IMR-90 (cell line): ENCODE results near the gene NUCB2. TPM values are rescaled to one million over a fixed set of nuclear protein-coding genes. Genes with fewer than 3 reads are reported as not detected.

Source experiments
- ATAC-seq: fragments of 200-7000 bp; cut with Tn5 transposase; 2 replicates; pipeline ENCODE4 v1.9.1; 2020; ENCODE audit warnings: low read depth, mild to moderate bottlenecking, moderate library complexity
- BruUV-seq: library from RNA; stranded (reverse); fragments of 400-500 nt; replicated peaks from 2 replicates; lab custom pipeline; 2021; lab: Mats Ljungman, UMichigan
- CTCF ChIA-PET: fragments of 300-600 bp; formaldehyde crosslinking; extraction: SDS; loops from one replicate; lab custom pipeline; 2021; ENCODE audit warnings: antibody characterized with exemption; lab: Yijun Ruan, JAX
- POLR2A ChIA-PET: fragments of 300-600 bp; sonication (Branson Sonifier 250); formaldehyde crosslinking; loops from one replicate; lab custom pipeline; 2022; ENCODE audit warnings: antibody characterized with exemption; ENCODE audit not compliant: unreplicated experiment; lab: Charles Lee
- DNase-seq: peaks from one replicate; pipeline ENCODE4 v3.0.0; 2013
- H2AFZ ChIP-seq: replicated peaks from 2 replicates; pipeline ENCODE3; 2013; ENCODE audit warnings: low read length, mild to moderate bottlenecking; ENCODE audit not compliant: poor library complexity
- H2AK5ac ChIP-seq: 2 replicates; pipeline ENCODE4 v1.6.1; 2013; ENCODE audit warnings: low read depth, low read length, inconsistent platforms
- H2AK9ac ChIP-seq: replicated peaks from 2 replicates; pipeline ENCODE3; 2013; ENCODE audit warnings: mild to moderate bottlenecking, low read depth, low read length, moderate library complexity; ENCODE audit not compliant: poor library complexity
- H2BK120ac ChIP-seq: 2 replicates; pipeline ENCODE4 v1.6.1; 2013; ENCODE audit warnings: low read depth, low read length, inconsistent platforms
- H2BK15ac ChIP-seq: 3 replicates; pipeline ENCODE4 v1.6.1; 2013; ENCODE audit warnings: low read depth, low read length, inconsistent platforms
- H2BK20ac ChIP-seq: 2 replicates; pipeline ENCODE4 v1.6.1; 2013; ENCODE audit warnings: low read depth, mild to moderate bottlenecking, inconsistent platforms, low read length, moderate library complexity
- H2BK5ac ChIP-seq: 2 replicates; pipeline ENCODE4 v1.6.1; 2013; ENCODE audit warnings: mild to moderate bottlenecking, low read depth, low read length, inconsistent platforms; ENCODE audit not compliant: poor library complexity, severe bottlenecking
- H3K14ac ChIP-seq: replicated peaks from 2 replicates; pipeline ENCODE4 v1.6.1; 2013; ENCODE audit warnings: low read depth, low read length, inconsistent platforms
- H3K18ac ChIP-seq: 2 replicates; pipeline ENCODE4 v1.6.1; 2013; ENCODE audit warnings: low read depth, low read length, control low read depth
- H3K23ac ChIP-seq: 2 replicates; pipeline ENCODE4 v1.6.1; 2013; ENCODE audit warnings: low read depth, low read length, inconsistent platforms
- H3K27ac ChIP-seq: 2 replicates; pipeline ENCODE4 v1.5.1; 2013; ENCODE audit warnings: mild to moderate bottlenecking, control low read depth, low read length; ENCODE audit not compliant: insufficient read depth
- H3K27me3 ChIP-seq: 2 replicates; pipeline ENCODE4 v1.6.1; 2013; ENCODE audit warnings: low read length; ENCODE audit not compliant: control insufficient read depth, insufficient read depth
- H3K36me3 ChIP-seq: 2 replicates; pipeline ENCODE4 v1.6.1; 2013; ENCODE audit warnings: low read length, mixed read lengths; ENCODE audit not compliant: control insufficient read depth, insufficient read depth
- H3K4ac ChIP-seq: 2 replicates; pipeline ENCODE4 v1.6.1; 2013; ENCODE audit warnings: low read depth, low read length, inconsistent platforms
- H3K4me1 ChIP-seq: 2 replicates; pipeline ENCODE4 v1.6.1; 2013; ENCODE audit warnings: low read length, mixed read lengths; ENCODE audit not compliant: control insufficient read depth, insufficient read depth
- H3K4me2 ChIP-seq: 2 replicates; pipeline ENCODE4 v1.6.1; 2013; ENCODE audit warnings: low read depth, mild to moderate bottlenecking, control low read depth, low read length, moderate library complexity
- H3K4me3 ChIP-seq: 2 replicates; pipeline ENCODE4 v1.5.1; 2013; ENCODE audit warnings: low read depth, mild to moderate bottlenecking, control low read depth, low read length, moderate library complexity; ENCODE audit not compliant: insufficient read depth
- H3K56ac ChIP-seq: 2 replicates; pipeline ENCODE4 v1.6.1; 2013; ENCODE audit warnings: low read length, inconsistent platforms; ENCODE audit not compliant: insufficient read depth; ENCODE audit errors: extremely low read depth
- H3K79me1 ChIP-seq, 2 experiments: 2 replicates each; pipeline ENCODE4 v1.6.1; 2013; ENCODE audit warnings: low read length in 2 of 2, inconsistent platforms in 1 of 2, low read depth in 1 of 2
- H3K9ac ChIP-seq: 2 replicates; pipeline ENCODE4 v1.6.1; 2013; ENCODE audit warnings: low read depth, low read length, control low read depth
- H3K9me1 ChIP-seq: 2 replicates; pipeline ENCODE4 v1.6.1; 2013; ENCODE audit warnings: low read length, inconsistent platforms; ENCODE audit not compliant: insufficient read depth
- H3K9me3 ChIP-seq: 2 replicates; pipeline ENCODE4 v1.6.1; 2013; ENCODE audit warnings: low read length; ENCODE audit not compliant: control insufficient read depth, insufficient read depth
- H4K20me1 ChIP-seq: 2 replicates; pipeline ENCODE4 v1.6.1; 2013; ENCODE audit warnings: low read length, inconsistent platforms; ENCODE audit not compliant: insufficient read depth
- H4K5ac ChIP-seq: 2 replicates; pipeline ENCODE4 v1.6.1; 2013; ENCODE audit warnings: mild to moderate bottlenecking, low read depth, low read length, control low read depth
- H4K8ac ChIP-seq, 2 experiments: 2 replicates each; pipeline ENCODE4 v1.6.1; 2013; ENCODE audit warnings: low read depth in 2 of 2, low read length in 2 of 2, control low read depth in 1 of 2, inconsistent platforms in 1 of 2
- H4K91ac ChIP-seq: 2 replicates; pipeline ENCODE4 v1.6.1; 2013; ENCODE audit warnings: low read depth, low read length, inconsistent platforms; ENCODE audit not compliant: insufficient read depth
- BHLHE40 ChIP-seq: fragments of 150-350 bp; IDR thresholded peaks from 2 replicates; pipeline ENCODE4 v1.6.1; 2016; ENCODE audit warnings: mild to moderate bottlenecking, low read depth, low read length
- CEBPB ChIP-seq: IDR thresholded peaks from 2 replicates; pipeline ENCODE4 v1.6.1; 2012; ENCODE audit warnings: low read depth, low read length, improper control_type of control experiment
- FOS ChIP-seq: fragments of 150-350 bp; IDR thresholded peaks from 2 replicates; pipeline ENCODE4 v1.6.1; 2016; ENCODE audit warnings: low read depth, low read length
- MAFK ChIP-seq: IDR thresholded peaks from 2 replicates; pipeline ENCODE4 v1.6.1; 2012; ENCODE audit warnings: low read depth, low read length, improper control_type of control experiment
- WGBS, 2 experiments: methylation state at CpG; one replicate each; pipeline versions ENCODE4 v1.1.5 to v1.1.7; 2013; ENCODE audit warnings: missing lambda C conversion rate in 2 of 2; ENCODE audit not compliant: insufficient read length in 1 of 2; ENCODE audit errors: extremely low coverage in 2 of 2; 5-methylcytosine and 5-hydroxymethylcytosine counted together
- dilution Hi-C: fragments of 300-500 bp; cut with HindIII; formaldehyde crosslinking; loops from one replicate; pipeline ENCODE4 v1.14.3; 2018; ENCODE audit warnings: low sequenced_read_pairs; ENCODE audit not compliant: unreplicated experiment
- in situ Hi-C: fragments of 300-500 bp; cut with MboI; formaldehyde crosslinking; loops from 3 replicates; pipeline ENCODE4 v1.14.3; 2019; ENCODE audit warnings: low sequenced_read_pairs, inconsistent platforms, mixed read lengths
- intact Hi-C: fragments of 100-400 bp; cut with micrococcal nuclease; formaldehyde crosslinking; loops from 2 replicates; pipeline ENCODE4 v1.10.0; 2022
- polyA plus RNA-seq, 3 experiments: library from polyadenylated mRNA; depleted of rRNA; stranded (reverse); fragments of >200 nt; gene quantifications; 2 replicates each; pipeline ENCODE4 v1.2.3, GENCODE V29; 2012; ENCODE audit warnings: low replicate concordance in 1 of 3
- total RNA-seq: library from RNA; depleted of rRNA; stranded (reverse); fragments of >200 nt; gene quantifications from 2 replicates; pipeline ENCODE4 v1.2.3, GENCODE V29; 2012

Gene NUCB2
- total and polyA plus RNA-seq, 2 of the 4 experiments (the other 2 are of a cell fraction) = 52.7 to 55.4 TPM

DNA sequence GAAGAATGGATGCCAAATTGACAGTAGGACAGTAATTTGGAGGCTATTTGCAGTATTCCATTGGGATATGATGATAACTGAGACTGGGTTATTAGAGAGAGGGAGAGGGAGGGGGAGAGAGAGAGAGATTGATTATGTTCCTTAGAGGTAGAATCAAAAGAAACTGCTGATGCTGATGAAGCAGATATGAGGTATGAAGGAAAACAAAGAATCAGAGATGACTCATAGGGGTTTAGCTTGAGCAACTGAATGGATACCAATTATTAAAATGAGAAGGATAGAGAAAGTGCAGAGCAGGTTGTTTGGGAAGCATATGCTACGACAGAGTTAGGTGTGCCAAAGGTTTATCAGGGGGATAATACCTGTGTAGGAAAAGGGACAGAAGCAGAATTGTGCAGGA lies 12.8 kb upstream of the NUCB2 start:
- H3K4me2 ChIP-seq = peak overlapping the region; percentile 73; the same call in 1 of the 2 replicates
- H4K5ac ChIP-seq = no peak overlapping the region
- no peaks in the 10 kb centered on the region for H3K27me3 ChIP-seq
- no peak overlapping the region for H2AK9ac ChIP-seq
- H4K8ac ChIP-seq = no peak overlapping the region
- H3K4ac ChIP-seq = no peak overlapping the region
- dilution Hi-C loops (no loop called here), in situ Hi-C loops (no loop called here), intact Hi-C loops (no loop called here)
- no peak overlapping the region for H3K27ac ChIP-seq
- TF ChIP-seq FOS = peak; percentile 78
- peak; percentile 76 for TF ChIP-seq MAFK
- no peak for TF ChIP-seq BHLHE40
- peak; percentile 75 for TF ChIP-seq CEBPB
- H2AK5ac ChIP-seq = no peak overlapping the region
- H3K9me1 ChIP-seq = no peaks in the 10 kb centered on the region
- H2BK15ac ChIP-seq = no peak overlapping the region
- H3K4me3 ChIP-seq = no peak overlapping the region
- H2BK20ac ChIP-seq = no peak overlapping the region
- H3K56ac ChIP-seq = no peak overlapping the region
- H3K36me3 ChIP-seq = no peaks in the 10 kb centered on the region
- 67% methylated on average over 1 of the region's 1 CpG; no CpG with 5 or more reads in 1 of the 2 experiments for WGBS, 2 experiments
- no peaks in the 10 kb centered on the region for H3K9me3 ChIP-seq
- ChIA-PET POLR2A (no interaction called here), CTCF (no interaction called here)
- H4K20me1 ChIP-seq = no peaks in the 10 kb centered on the region
- H3K18ac ChIP-seq = peak overlapping the region; percentile 38; the same call in 1 of the 2 replicates
- H3K79me1 ChIP-seq = no peaks in the 10 kb centered on the region
- peak; percentile 70 for DNase-seq
- H3K9ac ChIP-seq = no peak overlapping the region
- BruUV-seq = no TSS peak
- H2BK5ac ChIP-seq = no peak overlapping the region
- no peak overlapping the region for H3K14ac ChIP-seq
- H3K4me1 ChIP-seq = peaks cover 2% of the 10 kb centered on the region; the same call in 1 of the 2 replicates
- no peak overlapping the region for H3K23ac ChIP-seq
- ATAC-seq = peak; percentile 75
- H4K91ac ChIP-seq = no peak overlapping the region
- H2BK120ac ChIP-seq = no peak overlapping the region
- H2AFZ ChIP-seq = no peak overlapping the region
